ENCODE data around the gene REPS1. TPM values are rescaled to one million over a fixed set of nuclear protein-coding genes. Genes with fewer than 3 reads are reported as not detected.

The REPS1 gene
- total and polyA plus RNA-seq, 2 of the 13 experiments (the other 11 are each of a cell fraction or from before 2014, with no cell fraction given): 36.4 to 38.3 TPM

DNA sequence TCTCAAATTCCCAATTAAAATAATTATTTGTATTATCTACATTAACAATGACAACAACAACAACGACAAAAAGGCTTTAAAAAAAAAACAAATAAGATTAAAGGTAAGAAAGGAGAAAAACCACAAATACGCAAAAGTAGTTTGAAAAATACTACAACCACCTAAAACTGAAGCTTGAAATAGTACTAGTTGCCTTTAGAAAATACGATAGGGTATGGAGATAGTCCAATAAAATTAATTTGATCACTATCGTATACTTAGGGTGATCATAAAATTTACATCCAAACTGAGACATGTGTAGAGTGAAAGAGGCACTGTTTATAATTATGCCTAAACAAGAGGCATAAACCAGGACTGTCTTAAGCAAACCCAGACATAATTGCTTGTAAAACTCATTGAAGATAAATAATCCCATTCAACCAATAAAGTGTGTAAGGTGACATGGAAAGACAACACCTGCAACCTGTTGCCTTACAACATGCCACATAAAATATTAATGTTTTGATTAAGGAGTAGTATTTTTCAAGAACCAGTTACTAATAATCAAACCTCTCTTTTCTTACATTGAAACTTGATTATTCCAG is 22.7 kb downstream of the REPS1 start (continued):
- TF ChIP-seq ZBTB1 (CRISPR knock-in tag; IDR thresholded peaks at IDR 0.05; ENCODE audit: borderline replicate concordance) (no peak), ZSCAN22 (CRISPR knock-in tag; IDR thresholded peaks at IDR 0.05) (no peak), ZUFSP (CRISPR knock-in tag; IDR thresholded peaks at IDR 0.05; ENCODE audit: borderline replicate concordance) (no peak)
- TF ChIP-seq, protein P1, sequence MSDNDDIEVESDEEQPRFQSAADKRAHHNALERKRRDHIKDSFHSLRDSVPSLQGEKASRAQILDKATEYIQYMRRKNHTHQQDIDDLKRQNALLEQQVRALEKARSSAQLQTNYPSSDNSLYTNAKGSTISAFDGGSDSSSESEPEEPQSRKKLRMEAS (IDR thresholded peaks at IDR 0.05): no peak
- TF ChIP-seq, protein P2, sequence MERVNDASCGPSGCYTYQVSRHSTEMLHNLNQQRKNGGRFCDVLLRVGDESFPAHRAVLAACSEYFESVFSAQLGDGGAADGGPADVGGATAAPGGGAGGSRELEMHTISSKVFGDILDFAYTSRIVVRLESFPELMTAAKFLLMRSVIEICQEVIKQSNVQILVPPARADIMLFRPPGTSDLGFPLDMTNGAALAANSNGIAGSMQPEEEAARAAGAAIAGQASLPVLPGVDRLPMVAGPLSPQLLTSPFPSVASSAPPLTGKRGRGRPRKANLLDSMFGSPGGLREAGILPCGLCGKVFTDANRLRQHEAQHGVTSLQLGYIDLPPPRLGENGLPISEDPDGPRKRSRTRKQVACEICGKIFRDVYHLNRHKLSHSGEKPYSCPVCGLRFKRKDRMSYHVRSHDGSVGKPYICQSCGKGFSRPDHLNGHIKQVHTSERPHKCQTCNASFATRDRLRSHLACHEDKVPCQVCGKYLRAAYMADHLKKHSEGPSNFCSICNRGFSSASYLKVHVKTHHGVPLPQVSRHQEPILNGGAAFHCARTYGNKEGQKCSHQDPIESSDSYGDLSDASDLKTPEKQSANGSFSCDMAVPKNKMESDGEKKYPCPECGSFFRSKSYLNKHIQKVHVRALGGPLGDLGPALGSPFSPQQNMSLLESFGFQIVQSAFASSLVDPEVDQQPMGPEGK (CRISPR knock-in tag; IDR thresholded peaks at IDR 0.05): no peak

GRCh38 chr6:138964012-138964411 is 24.0 kb downstream of the REPS1 start:
- H3K9ac ChIP-seq (ENCODE audit: insufficient read depth, low read depth, low read length): no peak overlapping the region
- intact Hi-C loops (cut with micrococcal nuclease; ENCODE audit: unreplicated experiment): no loop called here
- no TSS peak for BruUV-seq (replicated peaks)
- in situ Hi-C loops (cut with HindIII; ENCODE audit: extremely low pct_ligation_motif_present, low pct_unique_long_range_greater_than_20kb): no loop called here
- ChIA-PET CTCF (ENCODE audit: low intra/inter-chr PET ratio, low total read pairs) (no interaction called here), POLR2A (no interaction called here)
- no peak overlapping the region for H3K4me2 ChIP-seq (ENCODE audit: low read depth, low read length)
- no peak for FAIRE-seq
- H3K79me2 ChIP-seq (ENCODE audit: insufficient read depth, low read length): peaks cover 70% of the 10 kb centered on the region
- H3K4me3 ChIP-seq (replicated peaks in 1 of 3; ENCODE audit: insufficient read depth in 1 of 3, low read depth in 2 of 3, low read length in 3 of 3): no peak overlapping the region
- no peak for DNase-seq (ENCODE audit: low spot score)
- peaks cover 6% of the 10 kb centered on the region for H3K4me1 ChIP-seq (ENCODE audit: insufficient read depth, low read length)
- no peaks in the 10 kb centered on the region; the same call in 1 of the 2 replicates for H4K20me1 ChIP-seq (ENCODE audit: insufficient read depth, low read length)
- no peak for ATAC-seq
- 96% methylated on average over 1 of the region's 1 CpG for WGBS (ENCODE audit: low lambda C conversion rate)
- H3K27me3 ChIP-seq (ENCODE audit: control insufficient read depth in 1 of 2, insufficient read depth in 2 of 2, low read length in 2 of 2): no peaks in the 10 kb centered on the region
- no peak overlapping the region for H3K27ac ChIP-seq (ENCODE audit: extremely low read length, insufficient read depth, low read length)
- H3K9me3 ChIP-seq (ENCODE audit: low read length): no peaks in the 10 kb centered on the region
- TF ChIP-seq ZMAT5 (CRISPR knock-in tag; IDR thresholded peaks at IDR 0.05; ENCODE audit: borderline replicate concordance, low read depth): no peak
- TF ChIP-seq DR1 (CRISPR knock-in tag; IDR thresholded peaks at IDR 0.05): no peak
- TF ChIP-seq, protein P3, sequence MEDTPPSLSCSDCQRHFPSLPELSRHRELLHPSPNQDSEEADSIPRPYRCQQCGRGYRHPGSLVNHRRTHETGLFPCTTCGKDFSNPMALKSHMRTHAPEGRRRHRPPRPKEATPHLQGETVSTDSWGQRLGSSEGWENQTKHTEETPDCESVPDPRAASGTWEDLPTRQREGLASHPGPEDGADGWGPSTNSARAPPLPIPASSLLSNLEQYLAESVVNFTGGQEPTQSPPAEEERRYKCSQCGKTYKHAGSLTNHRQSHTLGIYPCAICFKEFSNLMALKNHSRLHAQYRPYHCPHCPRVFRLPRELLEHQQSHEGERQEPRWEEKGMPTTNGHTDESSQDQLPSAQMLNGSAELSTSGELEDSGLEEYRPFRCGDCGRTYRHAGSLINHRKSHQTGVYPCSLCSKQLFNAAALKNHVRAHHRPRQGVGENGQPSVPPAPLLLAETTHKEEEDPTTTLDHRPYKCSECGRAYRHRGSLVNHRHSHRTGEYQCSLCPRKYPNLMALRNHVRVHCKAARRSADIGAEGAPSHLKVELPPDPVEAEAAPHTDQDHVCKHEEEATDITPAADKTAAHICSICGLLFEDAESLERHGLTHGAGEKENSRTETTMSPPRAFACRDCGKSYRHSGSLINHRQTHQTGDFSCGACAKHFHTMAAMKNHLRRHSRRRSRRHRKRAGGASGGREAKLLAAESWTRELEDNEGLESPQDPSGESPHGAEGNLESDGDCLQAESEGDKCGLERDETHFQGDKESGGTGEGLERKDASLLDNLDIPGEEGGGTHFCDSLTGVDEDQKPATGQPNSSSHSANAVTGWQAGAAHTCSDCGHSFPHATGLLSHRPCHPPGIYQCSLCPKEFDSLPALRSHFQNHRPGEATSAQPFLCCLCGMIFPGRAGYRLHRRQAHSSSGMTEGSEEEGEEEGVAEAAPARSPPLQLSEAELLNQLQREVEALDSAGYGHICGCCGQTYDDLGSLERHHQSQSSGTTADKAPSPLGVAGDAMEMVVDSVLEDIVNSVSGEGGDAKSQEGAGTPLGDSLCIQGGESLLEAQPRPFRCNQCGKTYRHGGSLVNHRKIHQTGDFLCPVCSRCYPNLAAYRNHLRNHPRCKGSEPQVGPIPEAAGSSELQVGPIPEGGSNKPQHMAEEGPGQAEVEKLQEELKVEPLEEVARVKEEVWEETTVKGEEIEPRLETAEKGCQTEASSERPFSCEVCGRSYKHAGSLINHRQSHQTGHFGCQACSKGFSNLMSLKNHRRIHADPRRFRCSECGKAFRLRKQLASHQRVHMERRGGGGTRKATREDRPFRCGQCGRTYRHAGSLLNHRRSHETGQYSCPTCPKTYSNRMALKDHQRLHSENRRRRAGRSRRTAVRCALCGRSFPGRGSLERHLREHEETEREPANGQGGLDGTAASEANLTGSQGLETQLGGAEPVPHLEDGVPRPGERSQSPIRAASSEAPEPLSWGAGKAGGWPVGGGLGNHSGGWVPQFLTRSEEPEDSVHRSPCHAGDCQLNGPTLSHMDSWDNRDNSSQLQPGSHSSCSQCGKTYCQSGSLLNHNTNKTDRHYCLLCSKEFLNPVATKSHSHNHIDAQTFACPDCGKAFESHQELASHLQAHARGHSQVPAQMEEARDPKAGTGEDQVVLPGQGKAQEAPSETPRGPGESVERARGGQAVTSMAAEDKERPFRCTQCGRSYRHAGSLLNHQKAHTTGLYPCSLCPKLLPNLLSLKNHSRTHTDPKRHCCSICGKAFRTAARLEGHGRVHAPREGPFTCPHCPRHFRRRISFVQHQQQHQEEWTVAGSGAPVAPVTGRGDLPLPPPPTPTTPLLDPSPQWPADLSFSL (CRISPR knock-in tag; IDR thresholded peaks at IDR 0.05): no peak
- TF ChIP-seq, protein P4, sequence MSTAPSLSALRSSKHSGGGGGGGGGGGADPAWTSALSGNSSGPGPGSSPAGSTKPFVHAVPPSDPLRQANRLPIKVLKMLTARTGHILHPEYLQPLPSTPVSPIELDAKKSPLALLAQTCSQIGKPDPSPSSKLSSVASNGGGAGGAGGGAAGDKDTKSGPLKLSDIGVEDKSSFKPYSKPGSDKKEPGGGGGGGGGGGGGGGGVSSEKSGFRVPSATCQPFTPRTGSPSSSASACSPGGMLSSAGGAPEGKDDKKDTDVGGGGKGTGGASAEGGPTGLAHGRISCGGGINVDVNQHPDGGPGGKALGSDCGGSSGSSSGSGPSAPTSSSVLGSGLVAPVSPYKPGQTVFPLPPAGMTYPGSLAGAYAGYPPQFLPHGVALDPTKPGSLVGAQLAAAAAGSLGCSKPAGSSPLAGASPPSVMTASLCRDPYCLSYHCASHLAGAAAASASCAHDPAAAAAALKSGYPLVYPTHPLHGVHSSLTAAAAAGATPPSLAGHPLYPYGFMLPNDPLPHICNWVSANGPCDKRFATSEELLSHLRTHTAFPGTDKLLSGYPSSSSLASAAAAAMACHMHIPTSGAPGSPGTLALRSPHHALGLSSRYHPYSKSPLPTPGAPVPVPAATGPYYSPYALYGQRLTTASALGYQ (CRISPR knock-in tag; IDR thresholded peaks at IDR 0.05): no peak
- H3K36me3 ChIP-seq (replicated peaks in 1 of 2; ENCODE audit: control insufficient read depth in 1 of 2, insufficient read depth in 2 of 2, low read length in 2 of 2): no peaks in the 10 kb centered on the region
- no peak overlapping the region for H2AFZ ChIP-seq (ENCODE audit: low read length)
